ENCODE measurements around the gene TYK2.

Gene TYK2

GRCh38 chr19:10305139-10305806 lies 75.1 kb downstream of the TYK2 start:
- no peak for DNase-seq

All from cortex of kidney (tissue), 1 donor.